Caco-2 (cell line): ENCODE results near the gene MNAT1. TPM values are rescaled to one million over a fixed set of nuclear protein-coding genes. Genes with fewer than 3 reads are reported as not detected.

Experiments
- BruUV-seq: library from RNA; stranded (reverse); fragments of 400-500 nt; replicated peaks from 2 replicates; lab custom pipeline; 2021; lab: Mats Ljungman, UMichigan
- CTCF ChIA-PET: fragments of 300-600 bp; sonication (Branson Sonifier 250); formaldehyde crosslinking; loops from one replicate; lab custom pipeline; 2022; ENCODE audit warnings: antibody characterized with exemption; lab: Charles Lee
- POLR2A ChIA-PET: fragments of 300-600 bp; sonication (Branson Sonifier 250); formaldehyde crosslinking; loops from one replicate; lab custom pipeline; 2022; ENCODE audit warnings: antibody characterized with exemption; lab: Charles Lee
- DNase-seq, 2 experiments: peaks; one replicate each; pipeline versions ENCODE4 v3.0.0 to v3.0.0-alpha.2; 2020 to 2022
- H3K27me3 ChIP-seq: replicated peaks from 2 replicates; pipeline ENCODE4 v1.6.0; 2011; ENCODE audit warnings: low read length; ENCODE audit not compliant: control insufficient read depth, insufficient read depth
- H3K36me3 ChIP-seq: 2 replicates; pipeline ENCODE4 v1.5.1; 2011; ENCODE audit warnings: low read length; ENCODE audit not compliant: control insufficient read depth, insufficient read depth
- H3K4me1 ChIP-seq: fragments of 250-450 bp; sonication (Bioruptor Pico); 2 replicates; pipeline ENCODE4 v1.5.1; 2020; ENCODE audit warnings: mild to moderate bottlenecking
- H3K4me3 ChIP-seq: 2 replicates; pipeline ENCODE4 v1.5.1; 2011; ENCODE audit warnings: low read depth, mild to moderate bottlenecking, control low read depth, low read length
- H3K9me3 ChIP-seq: fragments of 250-450 bp; sonication (Bioruptor Pico); 2 replicates; pipeline ENCODE4 v1.5.1; 2020; ENCODE audit warnings: mild to moderate bottlenecking, moderate library complexity
- H3K27ac Mint-ChIP-seq: one replicate; pipeline ENCODE4 v1.8.0; 2022; ENCODE audit warnings: mixed read lengths; ENCODE audit not compliant: unreplicated experiment
- H3K27me3 Mint-ChIP-seq: one replicate; pipeline ENCODE4 v1.8.0; 2022; ENCODE audit warnings: mixed read lengths; ENCODE audit not compliant: insufficient read depth, unreplicated experiment
- H3K36me3 Mint-ChIP-seq: one replicate; pipeline ENCODE4 v1.8.0; 2022; ENCODE audit warnings: mild to moderate bottlenecking, mixed read lengths; ENCODE audit not compliant: insufficient read depth, unreplicated experiment
- H3K4me1 Mint-ChIP-seq: one replicate; pipeline ENCODE4 v1.8.0; 2022; ENCODE audit warnings: low read depth, mixed read lengths; ENCODE audit not compliant: unreplicated experiment
- H3K4me3 Mint-ChIP-seq: one replicate; pipeline ENCODE4 v1.8.0; 2022; ENCODE audit warnings: mild to moderate bottlenecking, moderate library complexity, mixed read lengths; ENCODE audit not compliant: unreplicated experiment
- H3K9me3 Mint-ChIP-seq: one replicate; pipeline ENCODE4 v1.8.0; 2022; ENCODE audit warnings: mixed read lengths; ENCODE audit not compliant: unreplicated experiment
- intact Hi-C: fragments of 100-400 bp; cut with micrococcal nuclease; formaldehyde crosslinking; loops from one replicate; pipeline ENCODE4 v1.10.0; 2022; ENCODE audit not compliant: unreplicated experiment
- total RNA-seq: library from RNA; stranded (reverse); gene quantifications from 2 replicates; pipeline ENCODE4 v1.2.3, GENCODE V29; 2022
- TF ChIP-seq, protein P1 (sequence below), 2 experiments: fragments of 200-600 bp in 1 of 2; IDR thresholded peaks; 1 replicate in 1 of 2; 2 replicates in 1 of 2; pipeline versions ENCODE4 v1.5.1 to v1.8.0; 2011 to 2022; ENCODE audit warnings: antibody characterized with exemption in 1 of 2, control low read depth in 1 of 2, inconsistent platforms in 1 of 2, low read depth in 1 of 2, low read length in 1 of 2, mild to moderate bottlenecking in 1 of 2, moderate library complexity in 1 of 2; ENCODE audit not compliant: insufficient read depth in 1 of 2, severe bottlenecking in 1 of 2, unreplicated experiment in 1 of 2

The MNAT1 gene
- total RNA-seq, 1 experiment from 2014 or later, result 36.4 TPM

DNA sequence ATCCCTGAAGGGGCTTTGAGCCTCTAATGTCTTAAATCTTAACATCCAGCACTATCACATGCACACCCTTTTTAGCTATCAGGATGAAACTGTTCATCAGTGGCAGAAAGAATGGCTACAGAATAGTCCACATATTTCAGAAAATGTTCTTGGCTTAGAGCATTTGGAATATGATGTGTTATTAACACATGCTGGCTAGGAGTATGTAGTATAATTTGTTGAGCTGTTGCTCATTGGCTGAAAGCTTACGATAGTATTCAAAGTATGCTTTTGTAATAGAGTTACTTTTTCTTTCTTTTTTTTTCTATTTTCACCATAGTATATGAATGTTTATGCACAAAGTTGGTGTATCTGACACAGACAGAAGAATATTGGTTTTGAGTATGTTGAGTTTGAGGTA lies 55.1 kb downstream of the MNAT1 start:
- CTCF ChIA-PET, result no interaction called here
- no peaks in the 10 kb centered on the region for H3K27me3 ChIP-seq
- H3K4me3 ChIP-seq, result no peak overlapping the region
- no peak overlapping the region for H3K4me3 Mint-ChIP-seq
- no peaks in the 10 kb centered on the region for H3K27me3 Mint-ChIP-seq
- no peaks in the 10 kb centered on the region for H3K4me1 Mint-ChIP-seq
- no peaks in the 10 kb centered on the region for H3K4me1 ChIP-seq
- H3K27ac Mint-ChIP-seq, result no peak overlapping the region
- H3K9me3 ChIP-seq, result no peaks in the 10 kb centered on the region
- no peaks in the 10 kb centered on the region for H3K36me3 Mint-ChIP-seq
- no peaks in the 10 kb centered on the region for H3K36me3 ChIP-seq
- POLR2A ChIA-PET, result no interaction called here
- BruUV-seq, result no TSS peak
- no peaks in the 10 kb centered on the region for H3K9me3 Mint-ChIP-seq
- no peak for DNase-seq
- intact Hi-C loops, result no loop called here
- TF ChIP-seq, protein P1, sequence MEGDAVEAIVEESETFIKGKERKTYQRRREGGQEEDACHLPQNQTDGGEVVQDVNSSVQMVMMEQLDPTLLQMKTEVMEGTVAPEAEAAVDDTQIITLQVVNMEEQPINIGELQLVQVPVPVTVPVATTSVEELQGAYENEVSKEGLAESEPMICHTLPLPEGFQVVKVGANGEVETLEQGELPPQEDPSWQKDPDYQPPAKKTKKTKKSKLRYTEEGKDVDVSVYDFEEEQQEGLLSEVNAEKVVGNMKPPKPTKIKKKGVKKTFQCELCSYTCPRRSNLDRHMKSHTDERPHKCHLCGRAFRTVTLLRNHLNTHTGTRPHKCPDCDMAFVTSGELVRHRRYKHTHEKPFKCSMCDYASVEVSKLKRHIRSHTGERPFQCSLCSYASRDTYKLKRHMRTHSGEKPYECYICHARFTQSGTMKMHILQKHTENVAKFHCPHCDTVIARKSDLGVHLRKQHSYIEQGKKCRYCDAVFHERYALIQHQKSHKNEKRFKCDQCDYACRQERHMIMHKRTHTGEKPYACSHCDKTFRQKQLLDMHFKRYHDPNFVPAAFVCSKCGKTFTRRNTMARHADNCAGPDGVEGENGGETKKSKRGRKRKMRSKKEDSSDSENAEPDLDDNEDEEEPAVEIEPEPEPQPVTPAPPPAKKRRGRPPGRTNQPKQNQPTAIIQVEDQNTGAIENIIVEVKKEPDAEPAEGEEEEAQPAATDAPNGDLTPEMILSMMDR (IDR thresholded peaks at IDR 0.05; ENCODE audit: insufficient read depth in 1 of 2, low read depth in 1 of 2, low read length in 1 of 2, severe bottlenecking in 1 of 2, unreplicated experiment in 1 of 2), result no peak

DNA sequence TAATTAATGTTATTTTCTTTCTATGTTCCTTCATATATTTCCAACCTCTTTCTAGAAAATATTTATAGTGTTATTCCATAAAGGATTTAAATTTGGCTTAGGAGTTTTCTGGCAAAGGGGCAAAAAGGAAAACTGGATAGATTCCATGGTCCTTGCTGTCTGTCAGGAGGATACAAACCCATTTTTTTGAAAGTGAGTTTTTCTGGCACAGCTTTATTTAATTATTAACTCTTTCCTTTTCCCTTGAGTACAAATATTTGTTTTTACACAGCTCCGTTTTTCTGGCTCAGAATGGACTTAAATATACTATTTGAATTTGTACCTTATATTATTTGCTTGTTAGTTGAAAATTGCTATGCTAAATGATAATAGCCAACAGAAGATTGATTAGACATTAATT lies 56.3 kb downstream of the MNAT1 start:
- H3K4me1 ChIP-seq, result no peaks in the 10 kb centered on the region
- intact Hi-C loops, result no loop called here
- no peak for DNase-seq
- TF ChIP-seq, protein P1 (IDR thresholded peaks at IDR 0.05; ENCODE audit: insufficient read depth in 1 of 2, low read depth in 1 of 2, low read length in 1 of 2, severe bottlenecking in 1 of 2, unreplicated experiment in 1 of 2), result no peak
- Mint-ChIP-seq H3K36me3 (no peaks in the 10 kb centered on the region), H3K4me3 (no peak overlapping the region), H3K27me3 (no peaks in the 10 kb centered on the region), H3K27ac (no peak overlapping the region), H3K9me3 (no peaks in the 10 kb centered on the region), H3K4me1 (no peaks in the 10 kb centered on the region)
- POLR2A ChIA-PET, result no interaction called here
- no peaks in the 10 kb centered on the region for H3K36me3 ChIP-seq
- no peak overlapping the region for H3K4me3 ChIP-seq
- no peaks in the 10 kb centered on the region for H3K27me3 ChIP-seq
- no peaks in the 10 kb centered on the region for H3K9me3 ChIP-seq
- no TSS peak for BruUV-seq
- CTCF ChIA-PET, result no interaction called here

DNA sequence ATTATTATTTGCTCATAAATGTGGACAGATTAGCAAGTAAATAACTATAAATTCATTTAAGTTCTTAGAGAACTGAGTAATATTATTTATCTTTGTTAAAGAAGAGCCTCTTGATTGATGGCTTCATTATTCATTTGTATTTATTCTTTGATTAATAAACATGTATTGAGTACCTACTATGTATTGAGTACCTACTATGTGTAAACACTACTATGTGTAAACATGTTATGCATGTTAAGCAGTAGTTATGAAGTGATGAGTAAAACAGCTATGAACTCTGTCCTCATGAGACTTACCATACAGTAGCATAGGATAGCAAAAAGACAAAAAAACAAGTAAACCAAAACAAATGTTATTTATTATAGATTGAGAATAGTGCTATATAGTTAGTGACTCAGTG lies 61.9 kb downstream of the MNAT1 start:
- Mint-ChIP-seq H3K9me3 (no peaks in the 10 kb centered on the region), H3K4me3 (no peak overlapping the region), H3K27me3 (no peaks in the 10 kb centered on the region), H3K27ac (no peak overlapping the region), H3K36me3 (no peaks in the 10 kb centered on the region), H3K4me1 (no peaks in the 10 kb centered on the region)
- CTCF ChIA-PET, result no interaction called here
- no peaks in the 10 kb centered on the region for H3K4me1 ChIP-seq
- POLR2A ChIA-PET, result no interaction called here
- TF ChIP-seq, protein P1 (IDR thresholded peaks at IDR 0.05; ENCODE audit: insufficient read depth in 1 of 2, low read depth in 1 of 2, low read length in 1 of 2, severe bottlenecking in 1 of 2, unreplicated experiment in 1 of 2), result no peak
- H3K36me3 ChIP-seq, result no peaks in the 10 kb centered on the region
- intact Hi-C loops, result no loop called here
- no peaks in the 10 kb centered on the region for H3K9me3 ChIP-seq
- BruUV-seq, result no TSS peak
- DNase-seq, result no peak
- no peaks in the 10 kb centered on the region for H3K27me3 ChIP-seq
- no peak overlapping the region for H3K4me3 ChIP-seq
